GM18873 (cell line): ENCODE results near the gene ACTG1.
A peak's percentile ranks its signal among the peaks of the same experiment; 100 is the strongest.

Experiments
- ATAC-seq: cut with Tn5 transposase; IDR thresholded peaks from one replicate; pipeline ENCODE4 v1.9.1; 2021; ENCODE audit warnings: mild to moderate bottlenecking, moderate library complexity, moderate number of reproducible peaks; ENCODE audit not compliant: unreplicated experiment, low FRiP score

ACTG1 gene

DNA sequence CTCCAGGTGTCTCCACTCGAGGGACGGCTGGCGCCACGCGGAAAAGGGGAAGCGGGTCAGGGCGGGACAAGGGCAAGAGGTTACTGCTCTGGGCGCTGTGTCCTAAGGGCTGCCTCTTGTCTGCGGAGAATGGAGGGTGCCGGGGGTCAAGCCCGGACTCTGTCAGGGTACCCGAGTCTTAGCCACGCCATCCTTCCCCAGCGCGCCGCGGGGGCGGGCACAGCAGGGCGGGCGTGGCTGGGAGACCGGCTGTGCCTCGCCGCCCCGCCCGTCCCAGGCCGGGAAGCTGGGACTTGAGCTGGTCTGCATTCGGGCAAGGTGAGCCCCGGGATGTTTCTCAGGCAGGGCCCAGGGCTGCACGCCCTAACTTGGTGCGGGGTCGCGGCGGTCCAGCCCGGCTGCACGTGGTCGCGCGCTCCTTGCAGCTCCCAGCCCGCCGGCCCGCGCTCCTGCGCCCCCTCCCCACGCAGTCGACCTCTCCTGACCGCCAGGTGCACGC lies 6.2 kb upstream of the ACTG1 start:
- ATAC-seq: no peak

DNA sequence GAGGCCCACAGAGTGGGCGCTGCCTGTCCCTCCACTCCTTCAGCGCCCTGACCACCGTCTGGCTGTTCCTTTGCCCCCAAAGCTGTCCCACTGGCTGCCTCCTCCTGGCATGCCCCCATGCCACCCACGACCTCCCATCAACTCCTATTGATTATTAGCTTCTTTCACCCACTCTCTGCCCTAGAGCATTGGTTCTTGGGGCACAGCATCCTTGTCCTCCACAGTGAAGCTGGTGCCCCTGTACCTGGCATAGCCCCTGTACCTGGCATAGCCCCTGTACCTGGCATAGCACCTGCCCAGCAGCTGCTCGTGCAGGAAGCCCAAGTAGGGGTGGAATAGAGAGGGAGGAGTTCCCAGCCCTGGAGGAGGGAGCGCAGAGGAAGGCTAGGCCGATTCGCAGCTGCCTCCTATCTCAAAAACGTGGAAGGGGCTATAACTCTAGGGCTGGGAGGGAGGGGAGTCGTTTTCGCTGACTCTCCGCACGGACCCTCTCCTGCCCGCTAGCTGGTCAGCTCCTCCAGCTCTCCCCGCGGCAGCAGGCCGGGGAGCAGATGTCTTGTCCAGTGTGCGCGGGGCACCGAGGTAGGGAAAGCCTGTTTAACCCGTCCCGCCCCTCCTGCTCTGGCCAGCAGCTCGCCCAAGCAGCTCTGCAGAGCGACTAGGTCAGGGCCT lies 5.7 kb upstream of the ACTG1 start:
- ATAC-seq: no peak

DNA sequence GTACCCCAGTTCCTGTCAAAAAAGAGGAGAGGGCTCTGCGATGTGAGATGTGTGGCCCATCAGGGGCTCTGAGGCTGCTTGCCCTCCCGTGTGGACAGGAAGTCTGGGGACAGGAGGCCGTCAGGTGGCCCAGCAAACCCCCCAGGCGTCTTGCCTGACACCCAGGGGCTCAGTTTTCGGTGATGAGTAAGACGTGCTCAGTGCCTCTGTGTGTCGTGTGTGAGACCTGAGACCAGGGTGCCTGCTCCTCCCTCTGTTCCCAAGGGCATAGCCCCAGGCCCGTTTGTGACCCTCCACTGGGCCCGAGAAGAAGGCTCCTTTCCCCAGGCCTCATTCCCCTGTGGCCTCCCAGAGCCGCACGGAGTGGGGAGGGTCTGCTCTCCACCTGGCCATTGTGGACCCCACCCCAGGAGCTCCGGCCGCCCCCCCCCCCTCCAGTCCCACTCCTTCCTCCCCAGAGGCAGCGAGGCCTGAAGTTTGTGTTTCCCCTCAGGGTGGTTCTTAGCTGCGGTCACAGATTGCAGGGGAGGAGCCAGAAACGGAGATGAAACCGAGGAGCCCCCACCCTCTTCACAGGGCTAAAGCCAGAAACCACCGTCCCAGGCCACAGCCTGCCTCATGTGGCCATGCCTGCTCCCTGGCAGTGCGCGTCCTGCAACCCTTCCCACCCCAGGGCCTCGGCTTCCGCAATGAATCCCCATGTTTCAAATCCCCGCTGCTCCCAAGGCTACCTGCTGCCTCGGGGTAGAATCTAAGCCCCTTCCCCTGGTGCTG lies 4.9 kb upstream of the ACTG1 start:
- ATAC-seq: peak; percentile 27

DNA sequence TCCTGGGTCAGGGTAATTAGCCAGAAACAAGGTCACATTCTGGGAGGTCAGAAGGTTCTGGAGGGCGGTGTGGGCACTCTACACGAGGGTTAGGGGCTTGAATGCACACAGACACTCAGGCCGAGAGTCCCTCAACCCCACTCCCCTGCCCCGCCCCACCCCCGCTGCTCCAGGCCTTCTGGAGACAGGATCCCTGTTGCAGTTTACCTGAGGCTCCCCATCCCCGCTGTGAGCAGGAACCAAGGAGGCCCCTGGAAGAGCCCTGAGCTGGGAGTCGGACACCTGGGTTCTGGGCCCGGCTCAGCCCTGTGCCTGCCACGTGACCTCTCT lies 4.4 kb upstream of the ACTG1 start:
- no peak for ATAC-seq

DNA sequence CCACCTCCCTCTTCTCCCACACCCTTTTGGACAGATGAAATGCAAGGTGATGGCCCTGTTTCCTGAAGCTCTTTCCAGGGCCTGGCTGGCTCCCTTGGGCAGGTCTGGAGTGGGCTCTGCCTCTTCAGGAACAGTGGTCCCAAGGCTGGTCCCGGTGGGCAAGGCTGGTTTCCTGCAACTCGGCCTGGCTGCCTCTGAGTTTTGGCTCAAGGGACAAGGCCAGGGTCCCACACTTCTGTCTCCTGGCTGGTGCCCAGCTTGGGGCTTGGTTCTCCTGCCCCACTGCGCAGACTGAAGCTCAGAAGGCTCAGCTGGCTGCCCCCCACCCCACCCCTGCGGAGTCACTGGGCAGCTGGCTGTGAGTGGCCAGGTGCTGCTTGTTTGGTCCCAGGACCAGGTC lies 3.8 kb upstream of the ACTG1 start:
- no peak for ATAC-seq

DNA sequence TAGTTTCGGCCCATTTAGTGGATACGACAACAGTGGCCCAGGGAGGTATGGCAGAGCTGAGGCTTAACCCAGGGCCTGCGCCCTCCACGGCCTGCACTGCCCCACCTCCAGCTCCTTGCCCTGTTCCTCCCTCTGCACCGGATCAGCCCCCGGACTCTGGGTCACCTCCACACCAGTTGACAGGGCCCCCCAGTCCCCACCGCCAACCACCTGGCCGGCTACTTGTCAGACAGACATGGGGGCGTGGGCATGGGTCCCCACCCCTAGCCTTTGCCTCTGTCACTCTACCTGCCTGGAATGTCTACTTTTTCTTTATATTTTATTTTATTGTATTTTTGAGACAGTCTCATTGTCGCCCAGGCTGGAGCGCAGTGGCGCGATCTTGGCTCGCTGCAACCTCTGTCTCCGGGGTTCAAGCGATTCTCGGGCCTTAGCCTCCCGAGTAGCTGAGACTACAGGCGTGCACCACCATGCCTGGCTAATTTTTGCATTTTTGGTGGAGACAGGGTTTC lies 3.0 kb upstream of the ACTG1 start:
- ATAC-seq: no peak

DNA sequence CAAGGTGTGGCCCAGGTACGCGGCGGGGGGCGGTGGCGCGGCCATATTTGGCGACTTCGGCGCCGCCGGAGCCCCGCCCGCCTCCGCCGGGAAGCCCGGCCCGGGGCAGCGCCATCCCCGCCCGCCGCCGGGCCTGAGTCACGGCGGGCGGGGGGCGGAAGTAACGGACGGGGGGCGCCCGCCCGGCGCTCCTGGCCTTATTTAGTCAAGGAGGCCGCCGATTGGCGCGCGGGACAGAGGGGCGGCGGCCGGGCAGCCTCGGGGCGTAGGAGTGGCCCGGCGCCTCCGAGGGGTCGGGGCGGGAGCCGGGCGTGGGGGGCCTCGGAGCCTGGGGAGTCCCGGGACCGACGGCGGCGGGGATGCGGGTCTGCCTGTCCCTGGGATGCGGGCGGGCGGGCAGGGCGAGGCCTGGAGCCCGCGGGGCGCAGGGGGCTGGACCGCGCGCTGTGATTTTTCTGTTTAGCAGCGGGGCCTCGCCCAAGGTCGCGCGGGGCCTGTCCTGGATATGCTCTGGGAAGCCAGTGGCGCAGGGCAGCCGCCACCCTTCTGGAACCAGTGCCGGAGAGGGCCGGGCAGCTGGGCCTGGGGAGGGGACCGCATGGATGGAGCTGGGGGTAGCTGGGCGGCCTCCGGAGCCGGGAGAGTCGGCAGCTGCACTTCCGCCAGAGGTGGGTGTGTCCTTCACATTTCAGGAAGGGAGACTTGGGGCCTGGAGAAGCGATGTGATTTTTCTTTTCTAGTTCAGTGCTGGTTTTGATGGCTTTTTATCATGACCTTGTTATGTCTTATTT lies 2.3 kb upstream of the ACTG1 start:
- ATAC-seq: no peak

DNA sequence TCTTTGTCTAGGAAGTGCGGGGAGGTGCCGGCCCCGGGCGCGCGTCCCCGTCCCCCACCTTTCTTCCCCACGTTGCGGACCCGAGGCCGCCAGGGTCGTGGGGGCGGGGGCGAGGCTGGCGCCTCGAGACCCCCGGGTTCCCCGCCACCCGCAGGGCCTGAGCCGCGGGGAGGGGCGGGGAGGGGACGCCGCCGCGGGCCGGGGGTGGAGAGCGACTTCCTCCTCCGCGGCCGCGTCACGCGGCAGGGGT lies 1.8 kb upstream of the ACTG1 start:
- ATAC-seq: no peak

DNA sequence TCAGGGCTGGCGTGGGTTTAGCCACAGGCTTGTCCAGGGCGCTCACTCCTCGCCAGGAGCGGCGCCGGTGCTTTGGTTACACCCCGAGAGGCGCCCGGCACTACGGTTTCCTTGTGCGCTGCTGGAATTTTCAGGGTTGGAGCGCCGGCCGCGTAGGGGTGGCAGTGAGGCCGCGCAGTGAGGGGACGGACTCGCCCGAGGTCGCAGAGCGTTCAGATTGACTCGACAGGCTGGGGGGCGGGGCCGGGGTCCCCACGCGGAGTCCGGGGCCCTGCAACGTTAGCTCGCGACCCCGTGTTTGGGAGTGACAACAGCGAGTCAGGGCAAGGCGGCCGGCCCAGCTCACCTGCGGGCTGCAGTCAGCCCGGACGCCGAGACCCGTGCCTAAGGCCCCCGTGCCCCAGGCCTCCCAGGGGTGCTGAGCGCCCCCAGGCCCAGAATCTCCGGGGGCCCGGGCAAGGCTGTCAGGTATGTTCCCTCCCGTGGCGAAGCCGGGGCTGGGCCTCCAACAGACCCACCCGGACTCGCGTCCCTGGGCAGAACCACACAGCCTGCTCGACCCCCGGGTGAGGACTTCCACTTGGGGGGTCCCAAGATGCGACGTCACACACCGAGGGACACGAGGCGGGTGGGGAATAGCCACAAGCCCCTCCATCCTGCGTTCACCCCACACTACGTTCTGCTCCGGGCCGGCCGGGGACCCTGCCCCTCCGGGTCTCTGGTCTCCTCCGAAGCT lies 1.3 kb upstream of the ACTG1 start:
- no peak for ATAC-seq

DNA sequence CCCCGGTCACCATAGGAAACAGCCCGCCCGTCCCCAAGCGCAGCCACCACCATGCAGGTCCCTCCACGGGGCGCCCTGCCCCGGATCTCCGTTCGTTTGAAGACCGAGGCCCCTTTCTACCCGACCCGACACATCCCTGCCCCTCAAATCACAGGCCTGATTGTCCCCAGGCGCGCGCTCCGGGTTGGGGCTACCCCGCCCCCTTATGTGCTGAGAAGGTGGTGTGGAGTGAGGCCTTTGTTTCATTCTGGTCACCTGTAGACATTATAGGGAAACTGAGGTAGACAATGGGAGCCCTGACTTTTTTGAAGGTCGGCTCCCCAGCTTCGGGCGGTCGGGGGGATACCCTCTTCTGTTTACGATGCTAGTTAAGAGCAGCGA lies 763 bp upstream of the ACTG1 start:
- ATAC-seq: no peak

DNA sequence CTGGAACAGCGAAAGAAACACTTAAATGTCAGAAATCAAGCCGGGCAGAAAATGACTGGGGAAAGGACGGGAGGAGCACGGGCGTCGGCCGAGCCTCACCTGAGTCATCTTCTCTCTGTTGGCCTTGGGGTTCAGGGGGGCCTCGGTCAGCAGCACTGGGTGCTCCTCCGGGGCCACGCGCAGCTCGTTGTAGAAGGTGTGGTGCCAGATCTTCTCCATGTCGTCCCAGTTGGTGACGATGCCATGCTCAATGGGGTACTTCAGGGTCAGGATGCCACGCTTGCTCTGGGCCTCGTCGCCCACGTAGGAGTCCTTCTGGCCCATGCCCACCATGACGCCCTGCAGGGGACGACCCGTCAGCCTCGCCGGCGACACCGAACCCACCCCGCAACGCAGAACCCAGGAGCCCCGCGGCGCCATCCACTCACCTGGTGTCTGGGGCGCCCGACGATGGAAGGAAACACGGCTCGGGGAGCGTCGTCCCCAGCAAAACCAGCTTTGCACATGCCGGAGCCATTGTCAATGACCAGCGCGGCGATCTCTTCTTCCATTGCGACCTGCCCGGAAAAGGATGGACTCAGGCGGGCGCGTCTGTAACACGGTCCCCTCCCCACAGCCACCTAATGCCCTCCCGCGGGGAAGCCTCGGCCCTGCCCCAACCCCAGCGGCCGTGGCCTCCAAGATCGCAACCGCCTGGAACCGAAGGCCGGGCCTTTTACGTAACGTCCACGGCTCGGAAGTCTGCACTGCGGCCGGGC lies 616 bp downstream of the ACTG1 start:
- peak; percentile 0 for ATAC-seq

DNA sequence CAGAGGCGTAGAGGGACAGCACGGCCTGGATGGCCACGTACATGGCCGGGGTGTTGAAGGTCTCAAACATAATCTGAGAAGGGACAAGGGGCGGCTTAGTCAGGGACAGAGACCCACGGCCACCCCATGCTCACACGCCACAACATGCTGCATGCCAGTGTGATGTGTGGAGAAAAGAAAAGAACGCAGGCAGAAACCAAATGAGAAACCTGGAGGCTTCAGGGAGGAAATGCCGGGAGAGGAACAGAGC lies 1.1 kb downstream of the ACTG1 start:
- no peak for ATAC-seq

DNA sequence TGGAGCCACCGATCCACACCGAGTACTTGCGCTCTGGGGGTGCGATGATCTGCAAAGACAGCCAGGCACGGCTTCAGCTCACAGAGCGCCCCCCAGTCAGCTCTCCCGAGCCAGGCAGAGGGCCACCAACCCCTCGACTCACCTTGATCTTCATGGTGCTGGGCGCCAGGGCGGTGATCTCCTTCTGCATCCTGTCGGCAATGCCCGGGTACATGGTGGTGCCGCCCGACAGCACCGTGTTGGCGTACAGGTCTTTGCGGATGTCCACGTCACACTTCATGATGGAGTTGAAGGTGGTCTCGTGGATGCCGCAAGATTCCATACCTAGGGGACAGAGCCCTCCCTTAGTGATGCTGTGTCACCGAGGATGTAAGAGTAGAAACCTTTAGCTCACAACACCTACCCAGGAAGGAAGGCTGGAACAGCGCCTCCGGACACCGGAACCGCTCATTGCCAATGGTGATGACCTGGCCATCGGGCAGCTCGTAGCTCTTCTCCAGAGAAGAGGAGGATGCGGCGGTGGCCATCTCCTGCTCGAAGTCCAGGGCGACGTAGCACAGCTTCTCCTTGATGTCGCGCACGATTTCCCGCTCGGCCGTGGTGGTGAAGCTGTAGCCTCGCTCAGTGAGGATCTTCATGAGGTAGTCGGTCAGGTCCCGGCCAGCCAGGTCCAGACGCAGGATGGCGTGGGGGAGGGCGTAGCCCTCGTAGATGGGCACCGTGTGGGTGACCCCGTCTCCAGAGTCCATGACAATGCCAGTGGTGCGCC lies 1.6 kb downstream of the ACTG1 start:
- ATAC-seq: no peak

DNA sequence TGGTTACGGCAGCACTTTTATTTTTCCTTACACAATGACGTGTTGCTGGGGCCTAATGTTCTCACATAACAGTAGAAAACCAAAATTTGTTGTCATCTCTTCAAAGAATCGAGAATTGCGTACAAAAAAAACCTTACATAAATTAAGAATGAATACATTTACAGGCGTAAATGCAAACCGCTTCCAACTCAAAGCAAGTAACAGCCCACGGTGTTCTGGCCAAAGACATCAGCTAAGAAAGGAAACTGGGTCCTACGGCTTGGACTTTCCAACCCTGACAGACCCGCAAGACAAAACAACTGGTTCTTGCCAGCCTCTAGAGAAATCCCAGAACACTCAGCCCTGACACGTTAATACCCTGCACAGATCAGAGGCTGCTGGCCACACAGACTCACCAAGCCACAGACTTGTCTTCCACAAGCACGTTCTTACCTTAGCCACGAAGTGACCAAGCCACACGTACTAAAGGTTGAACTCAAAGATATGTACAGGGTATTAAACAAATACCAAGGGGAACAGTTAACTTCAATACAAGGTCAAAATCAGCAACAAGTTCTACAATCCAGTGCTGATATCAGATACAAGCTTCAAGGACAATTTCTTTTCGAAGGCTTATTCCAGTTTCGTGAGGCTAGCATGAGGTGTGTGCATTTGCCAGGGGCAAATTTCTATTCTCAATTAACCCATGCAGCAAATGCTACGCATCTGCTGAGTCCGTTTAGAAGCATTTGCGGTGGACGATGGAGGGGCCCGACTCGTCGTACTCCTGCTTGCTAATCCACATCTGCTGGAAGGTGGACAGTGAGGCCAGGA lies 2.4 kb downstream of the ACTG1 start:
- no peak for ATAC-seq

DNA sequence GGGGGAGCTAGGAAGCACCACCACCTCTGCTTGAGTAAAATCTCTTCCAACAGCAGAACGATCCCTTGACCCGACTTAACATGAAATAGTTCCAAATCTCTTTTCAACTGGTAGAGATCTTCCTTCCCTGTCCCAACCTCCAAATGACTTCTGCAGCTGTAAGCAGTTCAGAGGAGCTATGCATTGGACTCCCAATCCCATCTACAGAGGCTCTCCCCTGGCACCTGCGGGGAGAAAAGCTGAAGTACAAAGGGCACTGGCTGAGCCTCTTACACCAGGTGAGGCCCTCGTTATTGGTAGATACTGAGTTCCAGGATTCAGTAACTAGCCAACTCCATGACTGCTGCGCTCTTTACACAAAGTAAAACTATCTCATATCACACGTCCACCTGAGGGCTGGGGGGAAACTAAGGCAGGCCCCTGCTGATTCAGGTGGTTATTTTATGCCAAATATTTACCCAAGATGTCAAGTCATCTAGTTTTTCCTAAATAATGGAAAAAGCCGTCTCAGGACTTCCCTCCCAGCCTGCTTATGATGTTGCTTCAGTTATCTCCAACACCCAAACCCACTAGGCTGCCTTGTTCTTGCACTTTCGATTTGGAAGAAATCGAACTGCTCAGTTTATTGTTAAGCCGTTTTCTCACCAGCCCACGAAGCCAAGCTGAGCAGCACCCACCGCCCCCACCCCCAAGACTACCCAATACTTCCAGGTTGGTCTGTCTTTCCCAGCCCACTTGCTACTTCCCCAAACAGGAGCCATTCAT lies 3.2 kb downstream of the ACTG1 start:
- ATAC-seq: no peak

DNA sequence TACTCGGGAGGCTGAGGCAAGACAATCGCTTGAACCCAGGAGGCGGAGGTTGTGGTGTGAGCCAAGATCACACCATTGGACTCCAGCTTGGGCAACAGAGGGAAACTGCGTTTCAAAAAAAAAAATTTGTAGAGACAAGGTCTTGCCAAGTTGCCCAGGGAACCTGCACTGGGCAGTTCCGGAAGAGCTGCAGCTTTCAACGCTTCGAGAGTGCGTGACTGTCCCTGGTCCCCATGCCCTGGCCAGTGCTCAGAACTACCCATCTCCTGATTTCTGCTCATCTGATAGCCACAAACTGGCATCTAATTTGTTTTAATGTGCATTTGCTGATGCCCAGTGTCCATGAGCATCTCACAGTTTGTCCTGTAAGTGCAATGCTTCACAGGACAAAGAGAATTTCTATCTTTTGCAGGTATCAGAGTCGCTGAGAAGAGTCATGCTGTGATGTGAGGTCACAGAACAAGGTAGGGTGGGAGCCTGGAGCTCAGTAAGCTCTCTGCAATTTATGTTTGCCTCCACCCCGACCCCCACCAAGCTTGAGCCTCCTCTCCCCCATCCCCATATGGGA lies 3.9 kb downstream of the ACTG1 start:
- ATAC-seq: no peak

DNA sequence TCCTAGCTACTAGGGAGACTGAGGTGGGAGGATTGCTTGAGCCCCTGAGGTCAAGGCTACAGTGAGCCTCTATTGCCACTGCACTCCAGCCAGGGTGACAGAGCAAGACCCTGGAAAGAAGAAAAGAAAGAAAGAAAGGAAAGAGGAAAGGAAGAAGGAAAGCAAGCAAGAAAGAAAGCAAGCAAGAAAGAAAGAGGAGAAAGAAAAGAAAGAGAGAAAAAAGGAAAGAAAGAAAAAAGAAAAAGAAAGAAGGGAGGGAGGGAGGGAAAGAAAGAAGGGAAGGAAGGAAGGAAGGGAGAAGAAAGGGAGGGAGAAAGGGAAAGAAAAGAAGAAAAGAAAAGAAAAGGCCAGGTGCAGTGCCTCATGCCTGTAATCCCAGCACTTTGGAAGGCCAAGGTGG lies 9.0 kb downstream of the ACTG1 start:
- no peak for ATAC-seq

DNA sequence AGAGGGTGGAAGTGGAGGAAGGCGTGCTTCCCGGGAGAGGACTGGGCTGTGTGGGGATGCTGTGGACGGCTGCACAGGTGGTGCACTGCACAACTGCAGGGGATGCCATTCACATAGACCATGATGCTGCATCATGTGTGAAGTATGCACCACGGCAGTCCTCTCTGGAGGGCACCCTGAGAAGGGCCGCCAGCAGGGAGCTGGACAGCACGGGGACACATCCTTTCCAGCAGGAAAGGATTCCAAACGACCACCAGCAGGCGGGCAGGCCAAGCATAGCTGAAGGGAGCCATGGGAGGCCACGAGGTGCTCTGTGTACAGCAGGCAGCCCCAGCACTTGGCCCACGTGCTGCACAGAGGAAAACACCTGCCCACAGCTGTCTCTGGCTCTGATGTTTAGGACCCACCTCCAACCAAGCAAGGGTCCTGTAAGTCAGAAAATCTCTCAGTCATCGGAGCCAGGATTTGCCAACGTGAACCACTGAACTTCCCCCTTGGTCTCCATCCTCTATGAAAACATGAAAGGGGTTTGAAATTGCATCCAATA lies 10.1 kb downstream of the ACTG1 start:
- no peak for ATAC-seq
